Neural progenitor cell (in vitro differentiated cells): ENCODE data around the gene FMR1. TPM values are rescaled to one million over a fixed set of nuclear protein-coding genes. Genes with fewer than 3 reads are reported as not detected.

Experiments
- DNase-seq: peaks from one replicate; pipeline ENCODE4 v3.0.0-alpha.2; 2016; ENCODE audit warnings: low spot score
- H2AFZ ChIP-seq: fragments of 200-600 bp; sonication (generic); replicated peaks from 2 replicates; pipeline ENCODE4 v1.6.1; 2016; ENCODE audit warnings: antibody characterized with exemption
- H3F3A ChIP-seq: fragments of 200-600 bp; sonication (generic); 2 replicates; pipeline ENCODE4 v1.6.1; 2016; ENCODE audit warnings: antibody characterized with exemption, low read depth
- H3K27ac ChIP-seq: fragments of 200-600 bp; sonication (generic); 2 replicates; pipeline ENCODE4 v1.5.1; 2016; ENCODE audit warnings: mild to moderate bottlenecking
- H3K27me3 ChIP-seq: fragments of 200-600 bp; sonication (generic); 2 replicates; pipeline ENCODE4 v1.6.1; 2016; ENCODE audit warnings: mild to moderate bottlenecking, moderate library complexity
- H3K36me3 ChIP-seq: fragments of 200-600 bp; sonication (generic); 2 replicates; pipeline ENCODE4 v1.5.1; 2016
- H3K4me1 ChIP-seq: fragments of 200-600 bp; sonication (generic); 2 replicates; pipeline ENCODE4 v1.6.1; 2016; ENCODE audit warnings: mixed run types
- H3K4me2 ChIP-seq: fragments of 200-600 bp; sonication (generic); 2 replicates; pipeline ENCODE4 v1.6.1; 2016
- H3K4me3 ChIP-seq: fragments of 200-600 bp; sonication (generic); 2 replicates; pipeline ENCODE4 v1.5.1; 2016
- H3K79me2 ChIP-seq: fragments of 200-600 bp; sonication (generic); 2 replicates; pipeline ENCODE4 v1.6.1; 2016; ENCODE audit warnings: low read depth
- H3K9ac ChIP-seq: fragments of 200-600 bp; sonication (generic); 2 replicates; pipeline ENCODE4 v1.6.1; 2016
- H3K9me3 ChIP-seq: fragments of 200-600 bp; sonication (generic); 2 replicates; pipeline ENCODE4 v1.5.1; 2016; ENCODE audit warnings: low read depth
- H4K20me1 ChIP-seq: fragments of 200-600 bp; sonication (generic); 2 replicates; pipeline ENCODE4 v1.6.1; 2016; ENCODE audit warnings: low read depth
- H3K27ac Mint-ChIP-seq: 3 replicates; pipeline ENCODE4 v1.8.0; 2021; ENCODE audit warnings: mixed read lengths
- H3K27me3 Mint-ChIP-seq: 2 replicates; pipeline ENCODE4 v1.8.0; 2022; ENCODE audit warnings: low read depth, mild to moderate bottlenecking, inconsistent platforms, moderate library complexity, mixed read lengths; ENCODE audit not compliant: insufficient read depth
- H3K36me3 Mint-ChIP-seq: 3 replicates; pipeline ENCODE4 v1.8.0; 2021; ENCODE audit warnings: mixed read lengths
- H3K4me1 Mint-ChIP-seq: 3 replicates; pipeline ENCODE4 v1.8.0; 2021; ENCODE audit warnings: mixed read lengths
- H3K4me3 Mint-ChIP-seq: 3 replicates; pipeline ENCODE4 v1.8.0; 2021; ENCODE audit warnings: mild to moderate bottlenecking, moderate library complexity, mixed read lengths
- H3K9me3 Mint-ChIP-seq: 3 replicates; pipeline ENCODE4 v1.8.0; 2020; ENCODE audit warnings: mixed read lengths
- EZH2 ChIP-seq: fragments of 200-600 bp; sonication (generic); IDR thresholded peaks from 2 replicates; pipeline ENCODE4 v1.6.1; 2017; ENCODE audit warnings: antibody characterized with exemption, mild to moderate bottlenecking, moderate library complexity
- EZH2phosphoT487 ChIP-seq: fragments of 200-600 bp; sonication (generic); IDR thresholded peaks from 2 replicates; pipeline ENCODE4 v1.6.1; 2017; ENCODE audit warnings: antibody characterized with exemption
- total RNA-seq: library from RNA; depleted of rRNA; stranded (reverse); fragments of >200 nt; gene quantifications from 2 replicates; pipeline ENCODE4 v1.2.3, GENCODE V29; 2015; ENCODE audit warnings: low replicate concordance
- TF ChIP-seq, protein P1 (sequence below): fragments of 200-600 bp; sonication (generic); IDR thresholded peaks from 2 replicates; pipeline ENCODE4 v1.5.1; 2017; ENCODE audit warnings: antibody characterized with exemption, mild to moderate bottlenecking

Gene FMR1
- total RNA-seq, 1 donor from 2014 or later, result 61.1 TPM

DNA sequence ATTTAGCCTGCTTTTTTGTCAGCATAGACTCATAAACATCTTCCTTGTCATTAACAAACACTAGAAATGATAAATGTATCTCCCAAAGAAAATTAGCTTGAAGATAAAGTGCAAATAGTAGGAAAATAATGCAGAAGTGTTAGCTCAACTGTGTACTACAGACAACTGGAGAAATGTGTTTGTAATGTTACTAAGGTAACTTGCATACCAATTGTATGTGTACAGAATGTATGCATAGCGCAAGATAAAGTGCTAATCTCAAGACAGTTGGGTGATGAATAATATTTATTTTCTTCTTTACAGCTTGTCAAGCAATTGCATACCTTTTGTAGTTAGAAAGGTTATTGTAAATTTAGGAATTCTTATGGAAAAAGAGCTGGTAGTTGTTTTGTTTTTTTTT is 22.1 kb downstream of the FMR1 start:
- H2AFZ ChIP-seq, result no peak overlapping the region
- H3K4me1 Mint-ChIP-seq, result no peaks in the 10 kb centered on the region
- H3K9me3 ChIP-seq, result peaks cover 4% of the 10 kb centered on the region
- no peaks in the 10 kb centered on the region for H4K20me1 ChIP-seq
- H3F3A ChIP-seq, result no peaks in the 10 kb centered on the region
- H3K27ac ChIP-seq, result no peak overlapping the region
- no peak overlapping the region for H3K4me3 ChIP-seq
- H3K36me3 ChIP-seq, result peaks cover 27% of the 10 kb centered on the region
- H3K36me3 Mint-ChIP-seq, result peaks cover 9% of the 10 kb centered on the region
- H3K27ac Mint-ChIP-seq, result no peak overlapping the region
- H3K4me1 ChIP-seq, result no peaks in the 10 kb centered on the region
- H3K9me3 Mint-ChIP-seq, result no peaks in the 10 kb centered on the region
- TF ChIP-seq EZH2phosphoT487 (no peak), EZH2 (no peak)
- TF ChIP-seq, protein P1, sequence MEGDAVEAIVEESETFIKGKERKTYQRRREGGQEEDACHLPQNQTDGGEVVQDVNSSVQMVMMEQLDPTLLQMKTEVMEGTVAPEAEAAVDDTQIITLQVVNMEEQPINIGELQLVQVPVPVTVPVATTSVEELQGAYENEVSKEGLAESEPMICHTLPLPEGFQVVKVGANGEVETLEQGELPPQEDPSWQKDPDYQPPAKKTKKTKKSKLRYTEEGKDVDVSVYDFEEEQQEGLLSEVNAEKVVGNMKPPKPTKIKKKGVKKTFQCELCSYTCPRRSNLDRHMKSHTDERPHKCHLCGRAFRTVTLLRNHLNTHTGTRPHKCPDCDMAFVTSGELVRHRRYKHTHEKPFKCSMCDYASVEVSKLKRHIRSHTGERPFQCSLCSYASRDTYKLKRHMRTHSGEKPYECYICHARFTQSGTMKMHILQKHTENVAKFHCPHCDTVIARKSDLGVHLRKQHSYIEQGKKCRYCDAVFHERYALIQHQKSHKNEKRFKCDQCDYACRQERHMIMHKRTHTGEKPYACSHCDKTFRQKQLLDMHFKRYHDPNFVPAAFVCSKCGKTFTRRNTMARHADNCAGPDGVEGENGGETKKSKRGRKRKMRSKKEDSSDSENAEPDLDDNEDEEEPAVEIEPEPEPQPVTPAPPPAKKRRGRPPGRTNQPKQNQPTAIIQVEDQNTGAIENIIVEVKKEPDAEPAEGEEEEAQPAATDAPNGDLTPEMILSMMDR, result no peak
- H3K27me3 Mint-ChIP-seq, result no peaks in the 10 kb centered on the region
- no peak overlapping the region for H3K9ac ChIP-seq
- H3K79me2 ChIP-seq, result no peaks in the 10 kb centered on the region
- no peak overlapping the region for H3K4me2 ChIP-seq
- no peak overlapping the region for H3K4me3 Mint-ChIP-seq
- DNase-seq, result no peak
- H3K27me3 ChIP-seq, result no peaks in the 10 kb centered on the region

DNA sequence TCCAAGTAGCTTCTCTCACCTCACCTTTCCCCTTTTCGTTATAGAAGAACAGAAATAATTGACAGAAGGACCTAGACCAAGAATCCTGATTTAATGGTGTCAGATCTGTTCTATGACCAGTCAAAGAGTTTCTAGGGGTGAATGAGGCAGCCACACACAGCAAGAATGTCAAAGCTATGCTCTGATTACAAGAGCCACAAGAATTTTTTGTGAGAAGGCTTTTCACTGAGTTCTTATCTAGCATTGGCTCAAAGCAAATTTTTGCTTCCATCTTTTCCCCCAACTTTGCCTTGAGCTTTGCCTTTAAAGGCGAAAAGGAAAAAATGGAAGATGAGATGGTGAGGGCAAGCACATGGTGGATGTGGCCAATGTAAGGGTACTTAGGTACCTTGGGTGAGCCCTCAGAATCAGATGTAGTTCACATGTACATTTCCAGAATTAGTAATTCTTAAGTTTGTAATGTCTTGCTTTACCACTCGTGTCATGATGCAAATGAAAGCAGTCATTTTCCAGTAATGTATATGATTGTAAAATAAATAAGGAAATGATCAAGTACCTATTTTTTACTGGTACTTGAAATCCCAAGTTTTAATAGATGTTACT is 23.5 kb downstream of the FMR1 start:
- no peak overlapping the region for H3K4me3 Mint-ChIP-seq
- TF ChIP-seq EZH2phosphoT487 (no peak), EZH2 (no peak)
- TF ChIP-seq, protein P1, result no peak
- H3K27ac Mint-ChIP-seq, result no peak overlapping the region

DNA sequence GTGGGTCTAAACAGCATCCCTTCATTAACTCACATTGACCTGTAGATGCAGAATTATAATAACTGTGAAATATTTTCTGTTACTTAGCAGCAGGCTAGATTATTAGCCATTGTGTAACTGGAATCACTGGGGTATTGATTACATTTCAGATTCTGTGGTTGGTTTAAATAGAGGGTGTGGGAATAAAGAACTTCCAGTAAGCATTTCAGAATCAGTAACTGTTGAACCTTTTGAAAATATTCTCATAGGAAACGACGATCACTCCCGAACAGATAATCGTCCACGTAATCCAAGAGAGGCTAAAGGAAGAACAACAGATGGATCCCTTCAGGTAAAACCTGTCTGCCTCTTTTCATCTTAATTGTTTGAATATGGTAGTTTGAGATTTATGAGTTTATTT is 33.6 kb downstream of the FMR1 start:
- H3K79me2 ChIP-seq, result no peaks in the 10 kb centered on the region
- H3K4me3 Mint-ChIP-seq, result no peak overlapping the region
- no peaks in the 10 kb centered on the region for H3K9me3 ChIP-seq
- H3K4me3 ChIP-seq, result no peak overlapping the region
- no peak overlapping the region for H3K4me2 ChIP-seq
- no peaks in the 10 kb centered on the region for H4K20me1 ChIP-seq
- no peaks in the 10 kb centered on the region for H3K4me1 Mint-ChIP-seq
- no peak overlapping the region for H3K27ac Mint-ChIP-seq
- no peaks in the 10 kb centered on the region for H3K4me1 ChIP-seq
- H3K9me3 Mint-ChIP-seq, result no peaks in the 10 kb centered on the region
- TF ChIP-seq EZH2phosphoT487, result no peak
- TF ChIP-seq, protein P1, result no peak
- TF ChIP-seq EZH2, result no peak
- no peak overlapping the region for H3K9ac ChIP-seq
- no peaks in the 10 kb centered on the region for H3F3A ChIP-seq
- H3K36me3 ChIP-seq, result no peaks in the 10 kb centered on the region
- H2AFZ ChIP-seq, result no peak overlapping the region
- peaks cover 18% of the 10 kb centered on the region for H3K36me3 Mint-ChIP-seq
- DNase-seq, result no peak
- H3K27me3 Mint-ChIP-seq, result no peaks in the 10 kb centered on the region
- H3K27ac ChIP-seq, result no peak overlapping the region
- no peaks in the 10 kb centered on the region for H3K27me3 ChIP-seq

More for the DNA sequence above, 23.5 kb downstream of the FMR1 start:
- H3K79me2 ChIP-seq, result no peaks in the 10 kb centered on the region
- H3K27ac ChIP-seq, result no peak overlapping the region
- no peaks in the 10 kb centered on the region for H4K20me1 ChIP-seq
- Mint-ChIP-seq H3K4me1 (no peaks in the 10 kb centered on the region), H3K9me3 (no peaks in the 10 kb centered on the region), H3K27me3 (no peaks in the 10 kb centered on the region), H3K36me3 (peaks cover 9% of the 10 kb centered on the region)
- H2AFZ ChIP-seq, result no peak overlapping the region
- no peak overlapping the region for H3K9ac ChIP-seq
- H3K9me3 ChIP-seq, result peaks cover 4% of the 10 kb centered on the region
- no peaks in the 10 kb centered on the region for H3F3A ChIP-seq
- no peak overlapping the region for H3K4me3 ChIP-seq
- H3K4me1 ChIP-seq, result no peaks in the 10 kb centered on the region
- H3K27me3 ChIP-seq, result no peaks in the 10 kb centered on the region
- DNase-seq, result no peak
- peaks cover 17% of the 10 kb centered on the region for H3K36me3 ChIP-seq
- no peak overlapping the region for H3K4me2 ChIP-seq
